Endothelial cell (in vitro differentiated cells): ENCODE results near the gene MCRIP1. TPM values are rescaled to one million over a fixed set of nuclear protein-coding genes. Genes with fewer than 3 reads are reported as not detected.
"Not testable (repeated sequence)": the region's sequence is repeated elsewhere in the genome, so short reads cannot be mapped to it uniquely, and the experiment has no call there.

Experiments
- DNase-seq: peaks from one replicate; pipeline ENCODE4 v3.0.0; 2021; ENCODE audit warnings: low spot score
- H3K27ac Mint-ChIP-seq: one replicate; pipeline ENCODE4 v1.8.0; 2021; ENCODE audit warnings: mixed read lengths, inconsistent platforms; ENCODE audit not compliant: unreplicated experiment
- H3K27me3 Mint-ChIP-seq: one replicate; pipeline ENCODE4 v1.8.0; 2021; ENCODE audit warnings: mild to moderate bottlenecking, moderate library complexity, mixed read lengths, inconsistent platforms; ENCODE audit not compliant: unreplicated experiment
- H3K36me3 Mint-ChIP-seq: one replicate; pipeline ENCODE4 v1.8.0; 2021; ENCODE audit warnings: mild to moderate bottlenecking, low read depth, mixed read lengths, inconsistent platforms; ENCODE audit not compliant: unreplicated experiment
- H3K4me1 Mint-ChIP-seq: one replicate; pipeline ENCODE4 v1.8.0; 2021; ENCODE audit warnings: mild to moderate bottlenecking, mixed read lengths, inconsistent platforms; ENCODE audit not compliant: unreplicated experiment
- H3K4me3 Mint-ChIP-seq: one replicate; pipeline ENCODE4 v1.8.0; 2021; ENCODE audit warnings: mild to moderate bottlenecking, mixed read lengths, inconsistent platforms; ENCODE audit not compliant: unreplicated experiment
- H3K9me3 Mint-ChIP-seq: one replicate; pipeline ENCODE4 v1.8.0; 2021; ENCODE audit warnings: mixed read lengths, inconsistent platforms; ENCODE audit not compliant: unreplicated experiment
- CTCF ChIP-seq: fragments of 200-600 bp; sonication (generic); IDR thresholded peaks from one replicate; pipeline ENCODE4 v1.5.0; 2021; ENCODE audit warnings: antibody characterized with exemption; ENCODE audit not compliant: unreplicated experiment
- total RNA-seq: library from RNA; stranded (reverse); fragmentation: NEBNext Ultra II Directional; extraction: Animal tissue kit (Norgen Biotek cat#: 25700); gene quantifications from one replicate; pipeline ENCODE4 v1.2.1, GENCODE V29; 2021; ENCODE audit not compliant: unreplicated experiment

The MCRIP1 gene
- total RNA-seq, 1 donor from 2014 or later = 190 TPM

GRCh38 chr17:81842725-81843504, 9.8 kb upstream of the MCRIP1 start:
- no peak overlapping the region for H3K4me3 Mint-ChIP-seq
- DNase-seq = no peak
- TF ChIP-seq CTCF = no peak
- peaks cover 10% of the 10 kb centered on the region for H3K27me3 Mint-ChIP-seq
- no peaks in the 10 kb centered on the region for H3K9me3 Mint-ChIP-seq
- peaks cover 23% of the 10 kb centered on the region for H3K36me3 Mint-ChIP-seq
- H3K4me1 Mint-ChIP-seq = no peaks in the 10 kb centered on the region
- no peak overlapping the region for H3K27ac Mint-ChIP-seq

GRCh38 chr17:81842378-81842724, 9.3 kb upstream of the MCRIP1 start:
- H3K36me3 Mint-ChIP-seq = peaks cover 23% of the 10 kb centered on the region
- no peak for TF ChIP-seq CTCF
- no peaks in the 10 kb centered on the region for H3K4me1 Mint-ChIP-seq
- H3K4me3 Mint-ChIP-seq = no peak overlapping the region
- DNase-seq = no peak
- no peak overlapping the region for H3K27ac Mint-ChIP-seq
- no peaks in the 10 kb centered on the region for H3K9me3 Mint-ChIP-seq
- H3K27me3 Mint-ChIP-seq = peaks cover 13% of the 10 kb centered on the region

- Mint-ChIP-seq H3K9me3 (no peaks in the 10 kb centered on the region), H3K27ac (no peak overlapping the region), H3K4me3 (no peak overlapping the region), H3K4me1 (no peaks in the 10 kb centered on the region), H3K27me3 (peaks cover 13% of the 10 kb centered on the region), H3K36me3 (peaks cover 20% of the 10 kb centered on the region)
- TF ChIP-seq CTCF = no peak
- no peak for DNase-seq
Measured at GRCh38 chr17:81841866-81842265, 8.8 kb upstream of the MCRIP1 start.

- H3K9me3 Mint-ChIP-seq = no peaks in the 10 kb centered on the region
- H3K4me3 Mint-ChIP-seq = no peak overlapping the region
- H3K36me3 Mint-ChIP-seq = peaks cover 15% of the 10 kb centered on the region
- H3K4me1 Mint-ChIP-seq = no peaks in the 10 kb centered on the region
- TF ChIP-seq CTCF = no peak
- no peak for DNase-seq
- no peak overlapping the region for H3K27ac Mint-ChIP-seq
- peaks cover 13% of the 10 kb centered on the region for H3K27me3 Mint-ChIP-seq
Measured at GRCh38 chr17:81840826-81841778, 8.0 kb upstream of the MCRIP1 start.

GRCh38 chr17:81840059-81840458, 7.0 kb upstream of the MCRIP1 start:
- Mint-ChIP-seq H3K36me3 (peaks cover 17% of the 10 kb centered on the region), H3K27me3 (peaks cover 18% of the 10 kb centered on the region)
- not testable (repeated sequence) for H3K9me3 Mint-ChIP-seq, H3K4me3 Mint-ChIP-seq, H3K27ac Mint-ChIP-seq, H3K4me1 Mint-ChIP-seq, DNase-seq
